NCI-H345 treated with DMSO at 0.1 percent for 48 hours (cell line): ENCODE measurements around the gene UBL7.
"Not testable (repeated sequence)": the region's sequence is repeated elsewhere in the genome, so short reads cannot be mapped to it uniquely, and the experiment has no call there.

ENCODE experiments used
- DNase-seq: peaks from one replicate; lab custom pipeline; 2025; ENCODE audit not compliant: unreplicated experiment; lab: John Stamatoyannopoulos, UW

Gene UBL7

GRCh38 chr15:74464216-74464615 is 3.3 kb upstream of the UBL7 start:
- DNase-seq: no peak

GRCh38 chr15:74463634-74464033 is 2.7 kb upstream of the UBL7 start:
- DNase-seq: no peak

- DNase-seq: no peak
Observed at GRCh38 chr15:74461847-74462511, 1.0 kb upstream of the UBL7 start.

- no peak for DNase-seq
Observed at GRCh38 chr15:74460298-74460697, 662 bp downstream of the UBL7 start.

- not testable (repeated sequence) for DNase-seq
Observed at GRCh38 chr15:74459798-74460197, 1.2 kb downstream of the UBL7 start.

GRCh38 chr15:74458473-74458872 is 2.5 kb downstream of the UBL7 start:
- DNase-seq: no peak

GRCh38 chr15:74457036-74457435 is 3.9 kb downstream of the UBL7 start:
- DNase-seq: not testable (repeated sequence)

GRCh38 chr15:74454764-74455500 is 6.0 kb downstream of the UBL7 start:
- no peak for DNase-seq

- no peak for DNase-seq
Observed at GRCh38 chr15:74453925-74454763, 6.8 kb downstream of the UBL7 start.

GRCh38 chr15:74451861-74452835 is 8.8 kb downstream of the UBL7 start:
- no peak for DNase-seq

- no peak for DNase-seq
Observed at GRCh38 chr15:74451322-74451721, 9.6 kb downstream of the UBL7 start.

- no peak for DNase-seq
Observed at GRCh38 chr15:74449643-74450205, 11.2 kb downstream of the UBL7 start.

- no peak for DNase-seq
Observed at GRCh38 chr15:74449095-74449494, 11.9 kb downstream of the UBL7 start.

- no peak for DNase-seq
Observed at GRCh38 chr15:74445816-74446763, 14.9 kb downstream of the UBL7 start.

- no peak for DNase-seq
Observed at GRCh38 chr15:74444106-74445062, 16.6 kb downstream of the UBL7 start.

GRCh38 chr15:74443100-74443909 is 17.7 kb downstream of the UBL7 start:
- DNase-seq: no peak

GRCh38 chr15:74442604-74443003 is 18.4 kb downstream of the UBL7 start:
- no peak for DNase-seq
